ENCODE data around the gene NOB1.
"Not testable (repeated sequence)": the region's sequence is repeated elsewhere in the genome, so short reads cannot be mapped to it uniquely, and the experiment has no call there.

NOB1 gene

DNA sequence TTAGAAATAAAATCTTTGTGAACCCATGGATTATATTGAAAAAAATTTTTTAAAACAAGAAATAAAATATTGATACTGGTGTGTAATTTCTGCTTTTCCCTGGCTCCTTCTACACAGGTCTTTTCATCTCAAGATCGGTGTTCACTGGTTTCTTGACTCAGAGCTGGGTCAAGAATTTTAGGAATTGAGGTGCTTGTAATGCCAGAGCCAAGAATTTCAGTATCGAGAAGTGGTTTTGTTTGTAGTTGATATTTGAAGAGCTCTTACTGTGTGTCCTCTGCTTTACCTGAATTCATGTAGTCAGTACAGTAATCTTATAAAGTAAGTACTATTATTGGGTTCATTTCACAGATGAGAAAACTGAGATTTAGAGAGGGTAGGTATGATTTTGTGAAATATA, 14.7 kb upstream of the NOB1 start:
- peaks cover 43% of the 10 kb centered on the region for H3K4me1 Mint-ChIP-seq (ENCODE audit: low read depth)
- H3K27ac Mint-ChIP-seq, result no peak overlapping the region
- H3K4me3 Mint-ChIP-seq, result no peak overlapping the region
- H3K9me3 Mint-ChIP-seq (ENCODE audit: low read depth), result no peaks in the 10 kb centered on the region
- H3K27me3 Mint-ChIP-seq, result no peaks in the 10 kb centered on the region
- H3K36me3 Mint-ChIP-seq, result peaks cover under 1% of the 10 kb centered on the region

DNA sequence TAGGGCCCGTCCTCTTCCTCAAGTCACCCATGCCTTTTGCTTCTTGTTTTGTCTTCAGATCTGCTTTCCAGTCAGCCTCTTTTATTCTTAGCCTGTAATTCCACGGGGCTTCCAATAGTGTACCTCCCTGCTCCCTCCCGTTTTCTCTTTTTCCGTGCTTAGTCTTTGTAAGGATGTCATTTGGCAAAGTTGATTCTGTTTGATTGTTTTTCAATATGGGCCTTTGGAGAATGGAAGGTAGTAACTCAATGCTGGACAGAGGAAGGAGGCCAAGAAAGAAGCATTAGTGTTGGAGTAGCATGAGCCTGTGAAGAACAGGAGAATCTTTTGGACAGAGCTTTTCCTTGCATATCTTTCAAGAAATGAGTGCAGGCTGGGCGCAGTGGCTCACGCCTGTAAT, 13.9 kb upstream of the NOB1 start:
- Mint-ChIP-seq H3K27me3 (no peaks in the 10 kb centered on the region), H3K9me3 (ENCODE audit: low read depth) (no peaks in the 10 kb centered on the region), H3K4me1 (ENCODE audit: low read depth) (peaks cover 47% of the 10 kb centered on the region), H3K27ac (no peak overlapping the region), H3K36me3 (no peaks in the 10 kb centered on the region), H3K4me3 (no peak overlapping the region)

DNA sequence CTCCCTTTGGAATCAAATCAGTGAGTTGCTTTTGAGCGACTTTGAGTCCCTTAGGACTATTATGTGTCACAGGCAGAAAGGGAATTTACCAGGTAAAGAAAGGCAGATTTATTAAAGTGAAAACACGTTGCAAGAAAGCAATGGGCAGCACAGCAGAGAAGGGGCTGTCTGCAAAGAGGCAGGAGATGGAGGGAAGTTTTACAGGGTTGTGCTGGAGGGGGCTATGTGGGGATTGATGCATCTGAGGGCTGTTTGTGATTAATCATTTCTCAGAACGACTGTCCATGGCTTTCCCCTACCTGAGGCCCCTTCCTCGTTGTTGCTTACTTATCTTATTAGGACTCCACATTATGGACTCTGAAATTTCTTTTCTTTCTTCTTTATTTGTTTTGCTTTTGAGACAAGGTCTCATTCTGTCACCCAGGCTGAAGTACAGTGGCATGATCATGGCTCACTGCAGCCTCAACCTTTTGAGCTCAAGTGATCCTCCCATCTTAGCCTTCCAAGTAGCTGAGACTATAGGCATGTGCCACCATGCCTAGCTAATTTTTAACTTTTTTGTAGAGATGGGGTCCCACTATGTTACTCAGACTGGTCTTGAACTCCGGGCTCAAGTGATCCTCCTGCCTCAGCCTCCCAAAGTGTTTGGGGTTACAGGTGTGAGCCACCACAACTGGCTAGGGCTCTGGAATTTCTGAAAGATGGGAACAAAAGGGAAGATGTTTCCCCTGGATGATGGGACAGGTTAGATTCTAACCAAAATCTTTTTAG, 12.9 kb upstream of the NOB1 start:
- Mint-ChIP-seq H3K9me3 (ENCODE audit: low read depth) (no peaks in the 10 kb centered on the region), H3K4me1 (ENCODE audit: low read depth) (peaks cover 49% of the 10 kb centered on the region), H3K36me3 (no peaks in the 10 kb centered on the region), H3K4me3 (no peak overlapping the region), H3K27ac (no peak overlapping the region), H3K27me3 (no peaks in the 10 kb centered on the region)

DNA sequence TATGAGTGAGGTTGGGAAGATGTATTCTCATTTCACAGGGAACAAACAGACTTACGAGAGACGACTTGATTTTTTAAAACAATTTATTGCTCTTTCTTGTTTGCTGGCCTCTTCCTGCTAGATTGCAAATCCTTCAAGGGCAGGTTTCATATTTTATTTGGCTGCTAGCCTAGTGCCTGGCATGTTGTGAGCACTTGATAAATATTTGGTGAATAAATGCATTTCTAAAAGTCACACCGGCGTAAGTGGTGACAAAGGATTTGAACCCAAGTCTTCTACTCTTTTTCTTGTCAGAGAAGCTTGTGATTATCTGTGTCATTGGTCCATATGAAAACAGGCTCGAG, 8.8 kb upstream of the NOB1 start:
- no peaks in the 10 kb centered on the region for H3K9me3 Mint-ChIP-seq (ENCODE audit: low read depth)
- H3K27ac Mint-ChIP-seq, result peak overlapping the region; percentile 95
- H3K4me3 Mint-ChIP-seq, result peak overlapping the region; percentile 93
- H3K27me3 Mint-ChIP-seq, result no peaks in the 10 kb centered on the region
- peaks cover 43% of the 10 kb centered on the region for H3K4me1 Mint-ChIP-seq (ENCODE audit: low read depth)
- H3K36me3 Mint-ChIP-seq, result no peaks in the 10 kb centered on the region

GRCh38 chr16:69762814-69763598, 8.3 kb upstream of the NOB1 start:
- Mint-ChIP-seq H3K9me3 (ENCODE audit: low read depth) (no peaks in the 10 kb centered on the region), H3K36me3 (no peaks in the 10 kb centered on the region), H3K4me1 (ENCODE audit: low read depth) (peaks cover 42% of the 10 kb centered on the region), H3K27ac (peak overlapping the region; percentile 95), H3K4me3 (peak overlapping the region; percentile 93), H3K27me3 (no peaks in the 10 kb centered on the region)

DNA sequence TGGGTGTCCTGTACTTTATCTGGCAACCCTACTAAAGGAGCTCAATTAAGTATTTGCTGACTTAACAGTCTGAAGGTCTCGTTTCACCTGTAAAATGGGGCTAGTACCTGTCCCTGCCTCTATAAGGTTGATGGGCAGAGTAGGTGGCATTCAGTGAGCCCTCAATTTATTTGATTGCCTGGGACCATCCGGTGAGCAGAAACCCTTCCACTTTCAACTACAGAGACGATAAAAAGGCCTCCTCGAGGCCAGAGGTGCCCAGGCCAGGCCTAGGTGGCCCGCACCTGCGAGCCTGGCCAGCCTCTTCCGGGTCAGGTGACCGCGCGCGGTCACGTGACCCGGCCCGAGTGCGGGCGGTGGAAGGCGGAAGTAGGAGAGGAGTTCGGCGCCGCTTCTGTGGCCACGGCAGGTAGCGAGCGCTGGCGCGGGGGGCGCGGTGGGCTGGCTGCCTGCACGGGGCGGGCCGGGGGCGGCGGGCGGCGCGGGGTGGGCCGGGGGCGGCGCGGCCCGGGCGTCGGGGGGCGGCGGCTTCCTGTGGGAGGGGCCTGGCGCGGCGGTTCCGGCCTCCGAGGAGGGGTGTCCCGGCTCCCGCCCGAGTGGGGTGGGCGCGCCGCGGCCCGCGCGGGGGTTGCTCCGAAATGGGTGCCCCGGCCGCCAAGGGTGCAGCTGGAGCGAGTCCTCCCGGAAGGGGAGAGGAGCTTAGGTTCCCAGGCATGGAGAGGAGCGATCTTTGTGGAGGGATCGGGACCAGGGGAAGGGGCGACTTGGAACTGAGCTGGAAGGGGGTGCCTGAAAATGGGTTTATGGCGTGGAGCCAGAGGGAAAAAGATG, 7.5 kb upstream of the NOB1 start, which contains the start of gene WWP2:
TSS of gene WWP2 (plus strand) at position 350 of the 831 bp plus-strand sequence. CDS start 24,679 bp downstream, outside the sequence.
- peak within 1 kb of the TSS; percentile 95 for H3K27ac Mint-ChIP-seq
- H3K4me3 Mint-ChIP-seq, result peak within 1 kb of the TSS; percentile 93
- peaks cover 38% of the 10 kb centered on the region for H3K4me1 Mint-ChIP-seq (ENCODE audit: low read depth)
- H3K36me3 Mint-ChIP-seq, result no peaks in the 10 kb centered on the region
- H3K9me3 Mint-ChIP-seq (ENCODE audit: low read depth), result no peaks in the 10 kb centered on the region
- no peaks in the 10 kb centered on the region for H3K27me3 Mint-ChIP-seq

DNA sequence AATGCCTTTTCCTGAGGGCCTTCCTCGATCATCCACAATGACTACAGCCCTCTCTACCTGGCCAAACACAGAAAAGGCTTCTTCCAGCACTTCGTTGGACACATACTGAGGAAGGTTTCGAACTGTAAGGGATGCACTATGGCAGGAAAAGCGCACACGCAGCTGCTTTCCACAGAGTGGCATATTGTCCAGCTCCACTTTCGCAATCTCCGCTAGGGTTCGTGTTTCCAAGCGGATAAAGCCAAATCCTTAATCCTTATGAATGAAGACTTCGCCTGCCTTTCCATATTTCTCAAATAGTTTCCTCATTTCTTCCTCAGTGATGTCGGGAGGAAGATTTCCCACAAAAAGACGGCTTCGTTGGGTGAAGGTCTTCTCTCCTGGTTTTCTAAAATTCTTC, 2.6 kb upstream of the NOB1 start:
- H3K9me3 Mint-ChIP-seq (ENCODE audit: low read depth); H3K27ac Mint-ChIP-seq; H3K27me3 Mint-ChIP-seq; H3K4me3 Mint-ChIP-seq; H3K36me3 Mint-ChIP-seq: not testable (repeated sequence)
- H3K4me1 Mint-ChIP-seq (ENCODE audit: low read depth), result peaks cover 27% of the 10 kb centered on the region

DNA sequence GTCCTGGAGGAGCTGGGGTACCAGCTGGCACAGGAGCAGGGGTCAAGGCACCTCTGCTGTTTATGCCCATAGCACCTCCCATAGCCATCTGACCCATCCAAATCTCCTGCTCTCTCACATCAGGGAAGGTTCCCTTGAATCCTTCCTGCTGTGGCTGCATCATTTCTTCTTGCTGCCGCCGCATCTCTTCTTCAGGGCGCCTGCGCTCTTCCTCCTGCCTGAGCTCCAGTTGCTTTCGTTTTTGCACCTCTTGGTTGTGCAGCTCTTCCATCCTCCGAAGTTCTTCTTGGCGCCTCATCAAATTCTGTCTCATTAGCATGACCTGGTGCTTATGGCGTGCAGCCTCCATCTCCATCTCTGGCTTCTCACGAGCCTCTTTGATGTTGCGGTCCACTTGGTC, 2.0 kb upstream of the NOB1 start:
- H3K27me3 Mint-ChIP-seq, result no peaks in the 10 kb centered on the region
- H3K9me3 Mint-ChIP-seq (ENCODE audit: low read depth), result no peaks in the 10 kb centered on the region
- H3K4me3 Mint-ChIP-seq, result no peak overlapping the region
- H3K27ac Mint-ChIP-seq, result no peak overlapping the region
- H3K4me1 Mint-ChIP-seq (ENCODE audit: low read depth), result peaks cover 29% of the 10 kb centered on the region
- H3K36me3 Mint-ChIP-seq, result peaks cover 9% of the 10 kb centered on the region

GRCh38 chr16:69754143-69754468, 620 bp downstream of the NOB1 start:
- H3K4me3 Mint-ChIP-seq, result peak overlapping the region; percentile 100
- H3K27ac Mint-ChIP-seq, result peak overlapping the region; percentile 100
- H3K9me3 Mint-ChIP-seq (ENCODE audit: low read depth), result no peaks in the 10 kb centered on the region
- peaks cover 26% of the 10 kb centered on the region for H3K4me1 Mint-ChIP-seq (ENCODE audit: low read depth)
- peaks cover 9% of the 10 kb centered on the region for H3K36me3 Mint-ChIP-seq
- H3K27me3 Mint-ChIP-seq, result no peaks in the 10 kb centered on the region

- Mint-ChIP-seq H3K36me3 (peaks cover 6% of the 10 kb centered on the region), H3K27me3 (no peaks in the 10 kb centered on the region), H3K4me1 (ENCODE audit: low read depth) (peaks cover 24% of the 10 kb centered on the region), H3K27ac (peak overlapping the region; percentile 34), H3K9me3 (ENCODE audit: low read depth) (no peaks in the 10 kb centered on the region), H3K4me3 (no peak overlapping the region)
Observed at GRCh38 chr16:69748694-69749345, 5.9 kb downstream of the NOB1 start.

DNA sequence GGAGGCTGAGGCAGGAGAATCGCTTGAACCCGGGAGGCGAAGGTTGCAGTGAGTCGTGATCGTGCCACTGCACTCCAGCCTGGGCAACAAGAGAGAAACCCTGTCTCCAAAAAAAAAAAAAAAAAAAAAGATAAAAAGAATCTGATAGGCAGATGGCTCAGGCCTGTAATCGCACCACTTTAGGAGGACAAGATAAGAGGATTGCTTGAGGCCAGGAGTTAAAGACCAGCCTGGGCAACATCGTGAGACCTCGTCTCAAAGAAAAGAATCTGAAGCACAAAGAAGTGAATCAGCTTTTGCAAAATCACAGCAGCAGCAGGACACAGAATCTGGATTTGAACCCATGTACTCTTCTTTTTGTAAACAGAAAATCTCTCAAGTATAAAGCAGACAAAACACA, 7.6 kb downstream of the NOB1 start:
- Mint-ChIP-seq H3K27me3 (no peaks in the 10 kb centered on the region), H3K36me3 (peaks cover 2% of the 10 kb centered on the region)

GRCh38 chr16:69745959-69746358, 8.8 kb downstream of the NOB1 start:
- H3K27me3 Mint-ChIP-seq, result no peaks in the 10 kb centered on the region
- peaks cover 2% of the 10 kb centered on the region for H3K36me3 Mint-ChIP-seq
- H3K9me3 Mint-ChIP-seq (ENCODE audit: low read depth), result no peaks in the 10 kb centered on the region
- H3K4me1 Mint-ChIP-seq (ENCODE audit: low read depth), result peaks cover 6% of the 10 kb centered on the region
- H3K27ac Mint-ChIP-seq, result no peak overlapping the region
- H3K4me3 Mint-ChIP-seq, result no peak overlapping the region

More for the DNA sequence above, 7.6 kb downstream of the NOB1 start:
- H3K4me3 Mint-ChIP-seq, result no peak overlapping the region
- peaks cover 11% of the 10 kb centered on the region for H3K4me1 Mint-ChIP-seq (ENCODE audit: low read depth)
- H3K27ac Mint-ChIP-seq, result no peak overlapping the region
- H3K9me3 Mint-ChIP-seq (ENCODE audit: low read depth), result no peaks in the 10 kb centered on the region

GRCh38 chr16:69745232-69745612, 9.5 kb downstream of the NOB1 start:
- peaks cover 2% of the 10 kb centered on the region for H3K36me3 Mint-ChIP-seq
- H3K9me3 Mint-ChIP-seq (ENCODE audit: low read depth), result no peaks in the 10 kb centered on the region
- peaks cover 6% of the 10 kb centered on the region for H3K4me1 Mint-ChIP-seq (ENCODE audit: low read depth)
- no peak overlapping the region for H3K27ac Mint-ChIP-seq
- H3K4me3 Mint-ChIP-seq, result no peak overlapping the region
- H3K27me3 Mint-ChIP-seq, result no peaks in the 10 kb centered on the region

DNA sequence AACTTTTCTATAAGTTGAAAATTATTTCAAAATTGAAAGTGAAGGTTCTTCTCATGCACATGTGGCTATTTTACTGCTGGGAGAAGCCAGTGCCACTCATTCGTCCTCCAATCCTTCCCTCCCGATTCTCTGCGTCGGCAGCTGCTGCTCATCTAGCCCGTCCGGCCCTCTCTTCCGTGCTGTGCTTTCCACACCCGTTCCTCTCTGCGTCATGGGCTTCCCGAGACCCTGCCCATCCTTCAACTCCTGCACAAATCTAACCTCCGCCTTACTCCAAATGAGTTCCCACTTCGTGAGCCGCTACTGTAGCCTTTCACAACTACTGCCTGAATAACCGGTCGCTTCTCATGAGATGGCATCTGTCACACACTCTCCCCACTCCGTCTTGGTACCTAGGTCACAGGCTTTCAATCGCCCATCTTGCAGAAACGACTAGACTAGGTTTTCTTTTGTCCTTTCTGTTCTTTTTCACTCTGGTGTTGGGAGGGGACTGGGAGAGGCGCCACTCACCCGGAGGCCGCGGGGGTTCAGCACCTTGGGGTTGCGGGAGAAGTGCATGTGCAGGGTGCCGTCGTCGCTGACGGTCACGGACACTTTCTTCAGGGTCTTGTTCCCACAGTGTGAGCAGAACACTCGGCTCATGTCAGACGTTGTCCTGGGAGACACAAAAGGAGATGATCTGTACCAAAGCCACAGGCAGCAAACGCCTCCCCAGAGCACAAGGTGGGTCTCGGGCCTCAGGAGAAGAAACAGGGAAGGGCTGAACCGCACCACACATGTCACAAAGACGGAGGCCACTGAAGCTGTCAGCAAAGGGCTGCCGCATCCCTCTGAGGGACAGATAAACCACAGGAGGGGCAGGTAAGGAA, 10.1 kb downstream of the NOB1 start:
- Mint-ChIP-seq H3K36me3 (peaks cover 2% of the 10 kb centered on the region), H3K4me1 (ENCODE audit: low read depth) (peaks cover 6% of the 10 kb centered on the region), H3K9me3 (ENCODE audit: low read depth) (no peaks in the 10 kb centered on the region), H3K27me3 (no peaks in the 10 kb centered on the region), H3K27ac (no peak overlapping the region), H3K4me3 (no peak overlapping the region)
